Uterus (tissue), 4 donors: Measurements from ENCODE around the gene ZNF236. TPM values are rescaled to one million over a fixed set of nuclear protein-coding genes. Genes with fewer than 3 reads are reported as not detected.

Experiments used
- DNase-seq, 2 donors: peaks; one replicate each; pipeline ENCODE4 v3.0.0-alpha.2; 2019 to 2020
- H3K27ac ChIP-seq, 2 donors: fragments of 200-600 bp; sonication (generic); 1 replicate in 1 of 2; 2 replicates in 1 of 2; pipeline ENCODE4 v1.5.1; 2016 to 2018
- H3K27me3 ChIP-seq, 2 donors: fragments of 200-600 bp; sonication (generic); one replicate each; pipeline ENCODE4 v1.5.1; 2018 to 2019; ENCODE audit warnings: control low read depth in 1 of 2
- H3K36me3 ChIP-seq, 2 donors: fragments of 200-600 bp; sonication (generic); one replicate each; pipeline ENCODE4 v1.5.1; 2019; ENCODE audit warnings: control low read depth in 1 of 2
- H3K4me1 ChIP-seq, 2 donors: fragments of 200-600 bp; sonication (generic); one replicate each; pipeline ENCODE4 v1.5.1; 2018 to 2019; ENCODE audit warnings: control low read depth in 1 of 2
- H3K4me3 ChIP-seq, 2 donors: fragments of 200-600 bp; sonication (generic); 1 replicate in 1 of 2; 2 replicates in 1 of 2; pipeline ENCODE4 v1.5.1; 2018 to 2019; ENCODE audit warnings: mild to moderate bottlenecking in 1 of 2
- H3K9me3 ChIP-seq, 2 donors: fragments of 200-600 bp; sonication (generic); one replicate each; pipeline ENCODE4 v1.5.1; 2019; ENCODE audit warnings: control low read depth in 1 of 2
- CTCF ChIP-seq, 4 experiments: fragments of 200-600 bp in 2 of 4; fragments of 450-650 bp in 2 of 4; sonication (generic) in 2 of 4; IDR thresholded peaks; one replicate each; pipeline ENCODE4 v1.5.1; 2016 to 2019; ENCODE audit warnings: antibody characterized with exemption in 4 of 4, mild to moderate bottlenecking in 2 of 4, moderate library complexity in 1 of 4
- POLR2A ChIP-seq, 2 donors: fragments of 450-650 bp; IDR thresholded peaks; one replicate each; pipeline ENCODE4 v1.6.1; 2016; ENCODE audit warnings: antibody characterized with exemption in 2 of 2, mild to moderate bottlenecking in 1 of 2, moderate library complexity in 1 of 2
- intact Hi-C: fragments of 100-400 bp; cut with DNase I; formaldehyde crosslinking; loops from one replicate; pipeline ENCODE4 v1.15.1; 2023; ENCODE audit warnings: low total_unique reads
- total RNA-seq, 4 donors: library from RNA; depleted of rRNA in 3 of 4; stranded (reverse); fragments of >200 nt in 3 of 4; gene quantifications; one replicate each; pipeline versions ENCODE4 v1.1.0 to v1.2.4, GENCODE V29; 2014 to 2023
- donor health status: DM: yes; HTN: yes; CAD: no.

The ZNF236 gene
- total RNA-seq, 4 donors from 2014 or later, result 16.7 to 40.7 (median 22.9) TPM

DNA sequence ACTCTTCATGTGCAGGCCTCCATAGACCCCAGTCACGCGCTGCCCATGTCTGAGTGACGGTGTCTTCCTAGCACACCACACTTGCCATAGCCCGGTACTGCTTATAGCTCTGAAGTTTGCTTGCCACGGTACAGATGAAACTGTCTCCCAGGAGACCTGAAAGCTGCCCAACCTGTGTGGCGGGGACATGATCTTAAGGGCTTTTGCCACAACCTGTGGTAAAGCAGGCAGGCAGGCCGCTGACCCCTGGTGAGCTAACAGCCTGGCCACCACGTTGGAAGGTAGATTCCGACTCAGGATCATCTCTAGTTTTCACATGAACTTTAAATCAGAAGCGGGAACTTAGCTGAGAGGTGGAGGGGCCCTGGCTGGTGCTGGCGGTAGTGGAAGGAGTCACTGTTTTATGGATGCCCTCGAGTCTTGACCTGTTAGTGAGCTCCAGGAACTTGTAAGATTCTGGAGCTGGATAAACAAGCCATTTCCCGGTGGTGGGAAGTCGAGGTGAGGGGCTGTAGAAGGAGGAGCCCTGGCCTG, 153.3 kb downstream of the ZNF236 start:
- no peak for TF ChIP-seq CTCF (IDR thresholded peaks at IDR 0.05)
- no peak for TF ChIP-seq POLR2A (IDR thresholded peaks at IDR 0.05)
- Histone ChIP-seq H3K27me3 (no peaks in the 10 kb centered on the region), H3K4me1 (no peaks in the 10 kb centered on the region), H3K36me3 (no peaks in the 10 kb centered on the region), H3K27ac (no peak overlapping the region), H3K9me3 (no peaks in the 10 kb centered on the region), H3K4me3 (no peak overlapping the region)
- no peak for DNase-seq
- intact Hi-C loops, result no loop called here

GRCh38 chr18:76977108-76977621, 154.8 kb downstream of the ZNF236 start:
- DNase-seq, result no peak
- Histone ChIP-seq H3K36me3 (no peaks in the 10 kb centered on the region), H3K27me3 (no peaks in the 10 kb centered on the region), H3K4me1 (no peaks in the 10 kb centered on the region), H3K27ac (no peak overlapping the region), H3K9me3 (no peaks in the 10 kb centered on the region), H3K4me3 (no peak overlapping the region)
- TF ChIP-seq POLR2A (IDR thresholded peaks at IDR 0.05) (no peak), CTCF (IDR thresholded peaks at IDR 0.05) (no peak)
- intact Hi-C loops, result no loop called here

- Histone ChIP-seq H3K4me1 (no peaks in the 10 kb centered on the region), H3K4me3 (no peak overlapping the region), H3K27ac (no peak overlapping the region), H3K9me3 (no peaks in the 10 kb centered on the region), H3K36me3 (no peaks in the 10 kb centered on the region), H3K27me3 (no peaks in the 10 kb centered on the region)
- intact Hi-C loops, result no loop called here
- TF ChIP-seq POLR2A (IDR thresholded peaks at IDR 0.05) (no peak), CTCF (IDR thresholded peaks at IDR 0.05) (no peak)
- no peak for DNase-seq
Observed at GRCh38 chr18:76977684-76978232, 155.4 kb downstream of the ZNF236 start.

DNA sequence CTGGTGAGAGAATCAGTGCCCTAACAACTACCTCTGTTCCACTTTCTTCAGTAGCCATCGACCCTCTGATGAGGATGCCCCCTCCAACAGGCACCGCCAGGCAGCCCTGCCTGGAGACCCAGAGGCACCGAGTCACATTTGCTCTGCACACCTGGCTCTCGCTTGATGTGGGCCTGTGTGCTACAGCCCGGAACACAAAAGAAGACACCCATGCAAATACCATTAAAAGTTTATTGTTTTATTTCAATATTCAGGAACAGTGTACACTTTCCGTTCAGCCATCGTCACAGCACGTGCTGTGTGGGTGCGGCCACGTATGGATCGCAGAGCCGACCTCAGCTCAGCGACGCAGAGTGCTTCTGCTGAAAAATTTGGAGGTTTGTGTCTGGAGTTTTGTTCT, 156.3 kb downstream of the ZNF236 start:
- intact Hi-C loops, result no loop called here
- H3K27ac ChIP-seq, result no peak overlapping the region
- H3K9me3 ChIP-seq, result no peaks in the 10 kb centered on the region
- no peaks in the 10 kb centered on the region for H3K36me3 ChIP-seq
- DNase-seq, result no peak
- H3K27me3 ChIP-seq, result no peaks in the 10 kb centered on the region
- no peaks in the 10 kb centered on the region for H3K4me1 ChIP-seq
- H3K4me3 ChIP-seq, result no peak overlapping the region
- no peak for TF ChIP-seq CTCF (IDR thresholded peaks at IDR 0.05)
- no peak for TF ChIP-seq POLR2A (IDR thresholded peaks at IDR 0.05)

DNA sequence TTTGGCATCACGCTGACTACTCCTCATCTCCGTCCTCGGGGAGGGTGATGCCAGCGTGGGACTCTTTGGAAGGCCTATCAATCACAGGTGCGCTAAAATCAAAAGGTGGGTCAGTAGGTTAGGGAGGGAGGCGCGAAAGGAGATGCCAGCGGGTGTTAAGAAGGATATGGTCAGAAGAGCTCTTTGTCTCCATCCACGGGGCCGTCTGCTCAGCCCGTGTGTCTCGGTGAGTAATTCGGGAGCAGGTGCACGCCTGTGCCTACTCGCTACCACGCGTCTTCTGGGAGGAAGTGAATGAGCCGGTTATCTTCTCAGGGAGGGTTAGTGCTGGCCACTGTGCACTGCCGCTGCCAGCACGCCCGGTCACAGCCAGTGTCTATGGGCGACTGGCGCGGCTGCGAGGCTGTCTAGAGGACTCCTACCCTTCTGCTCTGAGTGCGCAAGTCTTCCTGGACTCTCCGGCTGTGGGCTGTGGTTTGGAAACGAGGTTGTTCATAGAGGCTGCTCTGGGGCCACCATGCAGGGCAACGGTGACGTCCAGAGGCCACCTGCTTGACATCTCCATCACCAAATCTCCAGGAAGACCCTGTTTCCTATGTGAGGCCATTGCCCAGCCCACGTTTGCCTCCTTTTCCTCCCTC, 156.9 kb downstream of the ZNF236 start:
- no peak overlapping the region for H3K27ac ChIP-seq
- no peak for TF ChIP-seq POLR2A (IDR thresholded peaks at IDR 0.05)
- no peak for TF ChIP-seq CTCF (IDR thresholded peaks at IDR 0.05)
- H3K4me3 ChIP-seq, result no peak overlapping the region
- no peaks in the 10 kb centered on the region for H3K9me3 ChIP-seq
- intact Hi-C loops, result no loop called here
- no peak for DNase-seq
- no peaks in the 10 kb centered on the region for H3K4me1 ChIP-seq
- no peaks in the 10 kb centered on the region for H3K36me3 ChIP-seq
- no peaks in the 10 kb centered on the region for H3K27me3 ChIP-seq
